ENCODE measurements around the gene AGAP1. TPM values are rescaled to one million over a fixed set of nuclear protein-coding genes. Genes with fewer than 3 reads are reported as not detected.
"Not testable (repeated sequence)": the region's sequence is repeated elsewhere in the genome, so short reads cannot be mapped to it uniquely, and the experiment has no call there.

AGAP1 gene
- total RNA-seq, 1 donor from 2014 or later = 9.0 TPM

- DNase-seq = no peak
Observed at GRCh38 chr2:236052926-236053821, 559.3 kb downstream of the AGAP1 start.

DNA sequence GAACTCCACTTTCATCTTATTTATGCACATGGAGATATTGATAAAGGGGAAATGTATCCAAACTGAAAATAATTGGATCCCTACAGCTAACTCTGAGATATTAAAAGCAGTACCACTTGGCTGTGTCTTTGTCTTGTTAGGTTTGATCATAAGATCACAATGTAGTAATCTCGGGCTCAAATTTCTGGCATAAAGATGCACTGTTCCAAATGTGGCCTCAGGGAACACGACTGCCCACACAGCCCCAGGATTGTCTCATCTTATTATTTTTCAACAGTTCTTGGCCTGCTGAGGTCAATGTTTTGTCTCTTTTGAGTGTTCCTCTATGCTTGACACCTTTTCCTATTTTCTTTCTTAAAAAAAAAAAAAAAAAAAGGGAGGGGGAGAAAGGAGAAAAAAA lies 560.3 kb downstream of the AGAP1 start:
- DNase-seq = no peak

DNA sequence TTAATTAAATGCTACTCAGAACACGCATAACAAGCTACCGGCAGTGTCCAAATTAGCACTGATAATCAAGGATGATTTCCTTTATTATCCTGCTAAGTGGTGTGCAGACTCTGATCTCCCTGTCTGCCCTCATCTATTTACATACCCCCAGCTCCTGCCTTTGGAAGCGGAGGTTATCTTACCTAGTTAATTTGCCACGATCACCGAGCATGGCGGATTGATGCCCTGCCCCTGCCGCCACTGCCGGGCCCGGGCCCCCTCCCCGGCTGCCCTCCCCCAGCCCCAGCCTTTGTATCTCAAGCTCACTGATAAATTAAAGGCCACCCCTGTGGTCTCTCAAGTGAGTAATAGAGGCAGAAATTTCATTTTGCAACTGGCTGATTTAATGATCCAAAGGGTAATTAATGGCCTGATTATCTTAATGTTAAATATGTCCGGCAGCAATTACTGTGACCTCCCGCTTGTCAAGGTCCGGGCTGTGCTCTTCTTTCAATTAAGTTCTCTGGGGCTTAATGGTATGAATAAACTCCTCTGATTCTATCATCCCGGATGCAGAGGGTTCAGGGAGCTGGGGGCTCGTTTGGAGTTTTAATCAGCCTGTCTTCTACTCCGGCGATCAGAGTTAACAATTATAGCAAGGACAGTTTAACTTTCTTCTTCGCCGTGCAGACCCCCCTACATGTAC lies 560.9 kb downstream of the AGAP1 start:
- no peak for DNase-seq

GRCh38 chr2:236055471-236055870 lies 561.6 kb downstream of the AGAP1 start:
- no peak for DNase-seq

DNA sequence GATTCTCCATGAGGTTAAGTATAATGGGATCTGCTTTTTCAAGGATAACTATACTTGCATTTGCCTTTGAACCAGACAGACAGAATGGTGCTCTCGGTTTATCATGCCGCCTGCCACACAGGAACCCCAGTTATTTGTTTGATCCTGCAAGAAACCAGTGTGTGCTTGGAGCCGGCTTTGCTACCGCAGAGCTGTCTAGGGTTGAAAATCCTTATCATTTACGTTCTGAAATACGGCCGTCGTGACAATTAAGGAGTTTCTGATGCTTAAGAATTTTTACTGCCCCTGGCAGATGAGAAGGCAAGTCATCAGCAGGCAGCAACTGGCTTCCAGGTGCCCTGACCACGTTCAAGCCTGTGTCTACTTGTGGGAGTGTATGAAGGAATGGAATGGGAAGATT lies 562.3 kb downstream of the AGAP1 start:
- DNase-seq = no peak

DNA sequence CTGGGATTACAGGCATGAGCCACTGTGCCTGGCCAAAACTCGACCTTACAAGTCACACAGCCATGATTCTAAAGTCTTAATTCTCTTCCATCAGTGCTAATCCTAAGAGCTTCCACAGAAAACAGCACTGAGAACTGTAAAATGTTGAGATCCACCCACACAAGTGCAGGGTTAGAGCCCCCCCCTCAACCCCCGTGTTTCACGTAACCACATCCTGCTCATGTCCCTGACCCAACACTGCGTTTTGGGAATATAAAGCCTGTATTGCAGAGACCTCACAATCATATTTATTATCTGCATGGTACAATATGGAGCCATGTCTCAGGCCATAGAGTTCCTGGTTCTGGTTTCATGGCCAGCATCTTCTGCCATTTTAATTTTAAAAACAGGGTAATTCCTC lies 563.5 kb downstream of the AGAP1 start:
- no peak for DNase-seq

DNA sequence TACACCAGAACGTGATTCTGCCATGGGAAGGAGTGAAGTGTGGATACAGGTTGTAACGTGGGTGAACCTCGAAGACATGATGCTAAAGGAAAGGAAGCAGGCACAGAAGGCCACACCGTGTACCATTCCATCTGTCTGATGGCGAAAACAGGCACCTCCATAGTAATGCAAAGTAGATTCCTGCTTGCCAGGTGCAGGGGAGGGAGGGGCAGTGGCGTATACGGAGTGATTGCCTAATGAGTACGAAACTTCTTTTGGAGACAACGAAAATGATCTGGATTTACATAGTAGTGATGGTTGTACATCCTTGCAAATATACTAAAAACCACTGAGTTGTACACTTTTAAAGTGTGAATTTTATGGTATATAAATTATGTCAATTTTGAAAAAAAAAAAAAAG lies 567.7 kb downstream of the AGAP1 start:
- DNase-seq = no peak

GRCh38 chr2:236061899-236062298 lies 568.1 kb downstream of the AGAP1 start:
- no peak for DNase-seq

DNA sequence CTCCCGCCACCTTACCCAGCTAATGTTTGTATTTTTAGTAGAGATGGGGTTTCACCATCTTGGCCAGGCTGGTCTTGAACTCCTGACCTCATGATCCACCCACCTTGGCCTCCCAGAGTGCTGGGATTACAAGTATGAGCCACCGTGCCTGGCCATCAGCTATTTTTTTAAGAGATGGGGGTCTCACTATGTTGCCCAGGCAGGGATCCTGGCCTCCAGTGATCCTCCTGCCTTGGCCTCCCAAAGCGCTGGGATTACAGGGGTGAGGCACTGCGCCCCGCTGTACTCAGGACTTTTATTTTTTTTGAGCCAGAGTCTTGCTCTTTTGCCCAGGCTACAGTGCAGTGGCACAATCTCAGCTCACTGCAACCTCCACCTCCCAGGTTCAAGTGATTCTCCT lies 569.0 kb downstream of the AGAP1 start:
- DNase-seq = not testable (repeated sequence)

- no peak for DNase-seq
Observed at GRCh38 chr2:236063994-236064393, 570.2 kb downstream of the AGAP1 start.

- DNase-seq = no peak
Observed at GRCh38 chr2:236065314-236066160, 571.7 kb downstream of the AGAP1 start.

DNA sequence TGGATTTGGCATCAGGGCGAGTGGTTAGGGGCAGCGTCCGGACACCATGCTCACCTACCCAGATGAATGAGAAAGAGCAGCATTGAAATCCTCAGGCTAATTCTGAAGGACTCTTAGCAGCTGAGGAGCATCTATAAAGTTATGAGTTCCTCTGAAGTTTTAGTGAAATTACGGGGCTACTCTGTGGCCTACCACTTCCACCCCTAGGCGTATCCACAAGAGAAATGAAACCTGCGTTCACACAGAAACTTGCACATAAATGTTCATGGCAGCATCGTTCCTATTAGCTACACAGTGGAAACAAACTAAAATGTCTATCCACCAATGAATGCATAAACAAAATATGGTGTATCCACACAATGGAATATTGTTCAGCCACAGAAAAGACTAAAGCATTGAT lies 576.4 kb downstream of the AGAP1 start:
- no peak for DNase-seq

- DNase-seq = no peak
Observed at GRCh38 chr2:236073246-236073645, 579.4 kb downstream of the AGAP1 start.

- DNase-seq = no peak
Observed at GRCh38 chr2:236073867-236074655, 580.2 kb downstream of the AGAP1 start.

GRCh38 chr2:236075802-236076201 lies 582.0 kb downstream of the AGAP1 start:
- DNase-seq = no peak

DNA sequence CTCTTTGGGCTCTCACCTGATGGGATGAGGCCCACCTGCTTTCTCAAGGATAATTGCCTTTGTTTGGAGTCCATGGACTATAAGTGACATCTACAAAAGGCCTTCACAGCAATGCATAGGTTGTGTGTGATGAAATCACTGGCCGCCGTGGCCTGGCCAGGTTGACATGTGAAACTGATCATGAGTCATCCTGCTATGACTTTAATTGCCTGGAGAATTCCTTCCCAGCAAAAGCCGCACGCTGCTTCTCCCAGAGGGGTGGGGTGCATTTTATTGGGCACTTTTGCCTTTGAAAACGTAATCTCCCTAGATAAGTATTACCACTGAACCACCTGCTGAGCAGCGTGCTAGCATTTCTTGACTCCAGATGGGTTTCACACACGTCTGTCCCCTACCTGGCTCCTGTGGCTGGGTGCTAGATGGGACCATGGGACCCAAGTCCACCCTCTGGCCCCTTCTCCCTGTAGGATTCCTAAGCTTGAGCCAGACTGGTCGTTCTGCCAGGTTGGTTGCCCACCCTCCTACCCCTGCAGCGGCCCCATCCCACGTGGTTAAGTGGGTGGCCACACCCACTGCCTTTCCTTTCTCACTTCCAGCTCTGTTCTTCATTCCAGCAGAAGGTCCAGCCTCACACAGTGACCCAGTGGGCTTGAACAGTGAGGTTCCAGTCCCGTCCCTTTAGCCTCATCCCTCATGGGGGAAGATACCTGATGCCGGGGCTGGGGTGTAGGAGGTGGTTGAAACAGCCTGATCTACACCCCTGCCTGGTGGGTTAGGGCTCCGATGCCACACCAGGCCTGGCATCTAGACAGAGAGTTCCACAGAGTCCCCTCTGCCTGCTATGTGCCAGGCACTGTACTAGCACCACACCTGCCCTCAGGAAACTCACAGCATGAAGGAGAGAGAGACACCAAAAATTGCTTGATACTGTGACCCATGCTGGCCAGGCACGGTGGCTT lies 584.7 kb downstream of the AGAP1 start:
- peak; percentile 19 for DNase-seq

- DNase-seq = no peak
Observed at GRCh38 chr2:236080412-236080811, 586.6 kb downstream of the AGAP1 start.

DNA sequence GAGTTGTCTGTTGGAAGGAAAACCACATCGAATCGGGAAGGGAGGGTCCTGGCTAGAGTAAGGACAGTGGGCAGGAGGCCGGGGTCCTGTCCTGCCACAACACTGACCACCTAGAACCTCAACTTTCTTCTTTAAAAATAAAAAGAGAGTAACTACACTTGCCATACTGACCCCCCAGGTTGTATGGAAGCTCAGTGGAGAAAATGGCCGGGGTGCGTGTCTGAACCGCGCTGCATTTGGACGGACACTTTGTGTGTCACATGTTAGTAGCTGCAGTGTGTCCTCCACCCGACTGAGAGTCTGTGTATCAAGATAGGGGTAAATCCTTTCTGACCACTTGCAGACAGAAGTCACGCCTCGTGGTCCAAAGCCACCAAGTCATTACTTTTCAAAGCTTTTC lies 587.3 kb downstream of the AGAP1 start:
- DNase-seq = no peak

GRCh38 chr2:236082061-236082460 lies 588.2 kb downstream of the AGAP1 start:
- DNase-seq = no peak

GRCh38 chr2:236083934-236084333 lies 590.1 kb downstream of the AGAP1 start:
- no peak for DNase-seq

- DNase-seq = no peak
Observed at GRCh38 chr2:236085211-236085610, 591.4 kb downstream of the AGAP1 start.
